Right lobe of liver (tissue), 6 donors: ENCODE measurements around the gene RNU11. TPM values are rescaled to one million over a fixed set of nuclear protein-coding genes. Genes with fewer than 3 reads are reported as not detected.
A peak's percentile ranks its signal among the peaks of the same experiment; 100 is the strongest.
"Not testable (repeated sequence)": the region's sequence is repeated elsewhere in the genome, so short reads cannot be mapped to it uniquely, and the experiment has no call there.

ENCODE experiments used
- ATAC-seq, 4 donors: fragments of 200-7000 bp; cut with Tn5 transposase; one replicate each; pipeline ENCODE4 v1.9.1; 2020; ENCODE audit warnings: mild to moderate bottlenecking in 4 of 4, moderate library complexity in 4 of 4
- DNase-seq, 3 donors: peaks; one replicate each; pipeline ENCODE4 v3.0.0-alpha.2; 2020
- H3K27ac ChIP-seq, 3 donors: fragments of 200-600 bp; one replicate each; pipeline ENCODE4 v1.8.0; 2022
- H3K27me3 ChIP-seq, 2 donors: fragments of 200-600 bp; one replicate each; pipeline ENCODE4 v1.8.0; 2022
- H3K36me3 ChIP-seq, 4 donors: fragments of 200-600 bp; sonication (generic) in 1 of 4; one replicate each; pipeline versions ENCODE4 v1.5.1 to v1.8.0; 2017 to 2022; ENCODE audit warnings: control low read depth in 1 of 4
- H3K4me1 ChIP-seq, 4 donors: fragments of 200-600 bp; sonication (generic) in 1 of 4; one replicate each; pipeline versions ENCODE4 v1.5.1 to v1.8.0; 2017 to 2022; ENCODE audit warnings: control low read depth in 1 of 4
- H3K4me3 ChIP-seq, 3 donors: fragments of 200-600 bp; one replicate each; pipeline ENCODE4 v1.8.0; 2022
- H3K9me3 ChIP-seq, 4 donors: fragments of 200-600 bp; sonication (generic) in 1 of 4; one replicate each; pipeline versions ENCODE4 v1.5.1 to v1.8.0; 2017 to 2022; ENCODE audit warnings: control low read depth in 1 of 4
- POLR2A ChIP-seq: fragments of 450-650 bp; IDR thresholded peaks from one replicate; pipeline ENCODE4 v1.6.1; 2017; ENCODE audit warnings: antibody characterized with exemption, mild to moderate bottlenecking
- WGBS: methylation state at CpG from one replicate; pipeline ENCODE4 v1.1.6; 2018; ENCODE audit warnings: low coverage, low lambda C conversion rate; ENCODE audit not compliant: insufficient coverage; ENCODE audit errors: missing lambda C conversion rate; 5-methylcytosine and 5-hydroxymethylcytosine counted together
- intact Hi-C, 2 donors: fragments of 100-400 bp; cut with DNase I; formaldehyde crosslinking; loops; one replicate each; pipeline versions ENCODE4 v1.11.2 to v1.14.1; 2022
- total RNA-seq, 6 experiments: library from RNA; depleted of rRNA in 2 of 6; stranded (reverse); fragments of >200 nt in 2 of 6; fragmentation: NEBNext Ultra II Directional in 3 of 6; extraction: Animal tissue kit (Norgen Biotek cat#: 25700) in 3 of 6; gene quantifications; one replicate each; pipeline versions ENCODE4 v1.1.0 to v1.2.4, GENCODE V29; 2016 to 2023
- TF ChIP-seq, protein P1 (sequence below), 4 donors: fragments of 200-600 bp in 3 of 4; fragments of 450-650 bp in 1 of 4; IDR thresholded peaks; one replicate each; pipeline versions ENCODE4 v1.5.1 to v1.8.0; 2016 to 2022; ENCODE audit warnings: antibody characterized with exemption in 4 of 4, mild to moderate bottlenecking in 2 of 4
- donor health status: DM: no; HTN: yes; CAD: no.
- donor health status: DM: no; HTN: no; CAD: no.
- donor health status: DM: no; HTN: no; CAD: no.
- donor health status: DM: no; HTN: yes; CAD: no.
- donor health status: DM: no; HTN: yes; CAD: no.

Gene RNU11
- total RNA-seq, 6 experiments from 2014 or later = not detected

DNA sequence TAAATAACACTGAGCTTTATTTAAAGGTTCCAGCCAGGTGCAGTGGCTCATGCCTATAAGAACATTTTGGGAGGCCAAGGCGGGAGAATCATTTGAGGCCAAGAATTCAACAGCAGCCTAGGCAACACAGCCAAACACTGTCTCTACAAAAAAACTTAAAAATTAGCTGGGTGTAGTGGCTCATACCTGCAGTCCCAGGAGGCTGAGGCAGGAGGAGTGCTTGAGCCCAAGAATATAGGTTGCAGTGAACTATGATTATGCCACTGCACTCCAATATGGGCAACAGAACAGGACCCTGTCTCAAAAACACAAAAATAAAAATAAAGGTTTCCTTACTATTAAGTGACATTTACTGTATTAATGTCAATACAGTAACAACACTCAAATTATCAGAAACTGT, 7.6 kb upstream of the RNU11 start:
- TF ChIP-seq, protein P1, sequence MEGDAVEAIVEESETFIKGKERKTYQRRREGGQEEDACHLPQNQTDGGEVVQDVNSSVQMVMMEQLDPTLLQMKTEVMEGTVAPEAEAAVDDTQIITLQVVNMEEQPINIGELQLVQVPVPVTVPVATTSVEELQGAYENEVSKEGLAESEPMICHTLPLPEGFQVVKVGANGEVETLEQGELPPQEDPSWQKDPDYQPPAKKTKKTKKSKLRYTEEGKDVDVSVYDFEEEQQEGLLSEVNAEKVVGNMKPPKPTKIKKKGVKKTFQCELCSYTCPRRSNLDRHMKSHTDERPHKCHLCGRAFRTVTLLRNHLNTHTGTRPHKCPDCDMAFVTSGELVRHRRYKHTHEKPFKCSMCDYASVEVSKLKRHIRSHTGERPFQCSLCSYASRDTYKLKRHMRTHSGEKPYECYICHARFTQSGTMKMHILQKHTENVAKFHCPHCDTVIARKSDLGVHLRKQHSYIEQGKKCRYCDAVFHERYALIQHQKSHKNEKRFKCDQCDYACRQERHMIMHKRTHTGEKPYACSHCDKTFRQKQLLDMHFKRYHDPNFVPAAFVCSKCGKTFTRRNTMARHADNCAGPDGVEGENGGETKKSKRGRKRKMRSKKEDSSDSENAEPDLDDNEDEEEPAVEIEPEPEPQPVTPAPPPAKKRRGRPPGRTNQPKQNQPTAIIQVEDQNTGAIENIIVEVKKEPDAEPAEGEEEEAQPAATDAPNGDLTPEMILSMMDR (IDR thresholded peaks at IDR 0.05) = no peak
- TF ChIP-seq POLR2A = no peak
- WGBS = 100% methylated on average over 1 of the region's 1 CpG
- no peaks in the 10 kb centered on the region for H3K36me3 ChIP-seq
- no peak overlapping the region for H3K4me3 ChIP-seq
- H3K4me1 ChIP-seq = peaks cover 0 to 21% (median 3%) of the 10 kb centered on the region in 4 donors
- no peak overlapping the region for H3K27ac ChIP-seq
- no peaks in the 10 kb centered on the region for H3K9me3 ChIP-seq
- H3K27me3 ChIP-seq = no peaks in the 10 kb centered on the region
- intact Hi-C loops = no loop called here
- no peak for ATAC-seq
- DNase-seq = no peak

DNA sequence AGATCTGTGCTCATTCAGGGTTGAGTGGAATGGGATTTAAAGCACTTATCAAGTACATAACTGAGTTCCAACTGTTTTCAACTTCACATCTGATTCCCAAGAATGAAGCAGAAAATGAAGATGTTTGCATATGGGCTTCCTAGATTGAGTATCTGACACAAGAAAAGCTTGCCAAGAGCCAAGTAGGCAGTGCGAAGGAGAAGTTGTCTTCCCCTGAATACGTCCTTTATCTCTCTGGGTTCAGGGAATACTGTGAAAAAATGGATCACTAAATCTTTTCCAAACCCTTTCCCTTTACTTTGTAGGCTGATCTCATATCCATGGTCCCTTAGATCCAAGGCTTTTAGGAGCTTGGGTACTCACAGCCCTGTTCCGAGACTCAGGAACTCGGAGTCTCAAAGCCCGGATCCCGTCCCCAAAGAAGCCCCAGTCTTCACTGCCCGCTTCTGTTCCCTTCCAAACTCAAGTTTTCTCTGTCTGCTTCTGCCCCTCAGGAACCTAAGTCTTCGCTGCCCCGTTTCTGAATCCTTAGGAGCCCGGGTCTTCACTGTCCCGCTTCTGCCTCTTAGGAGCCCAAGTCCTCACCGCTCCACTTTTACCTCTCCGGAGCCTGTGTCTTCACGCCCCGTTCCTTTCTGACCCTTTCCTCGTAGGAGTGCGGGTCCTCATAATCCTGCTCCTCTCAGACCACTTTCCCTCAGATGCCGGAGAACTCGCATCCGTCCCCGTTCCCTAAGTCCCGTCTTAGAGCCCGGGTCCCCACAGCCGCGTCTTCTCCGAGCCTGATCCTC, 6.1 kb upstream of the RNU11 start:
- intact Hi-C loops = no loop called here
- DNase-seq (peak in 1 of 3 donors; percentile 28), ATAC-seq (peak; percentile 9 to 49 (median 21))
- no peaks in the 10 kb centered on the region for H3K9me3 ChIP-seq
- TF ChIP-seq, protein P1 (IDR thresholded peaks at IDR 0.05) = no peak
- TF ChIP-seq POLR2A = no peak
- peaks cover 0 to 26% (median 3%) of the 10 kb centered on the region in 4 donors for H3K4me1 ChIP-seq
- WGBS = under 1% methylated on average over 26 of the region's 26 CpGs
- H3K4me3 ChIP-seq = peak overlapping the region; percentile 78 to 84 (median 83)
- H3K27me3 ChIP-seq = no peaks in the 10 kb centered on the region
- H3K27ac ChIP-seq = peak overlapping the region; percentile 45 to 82 (median 71)
- H3K36me3 ChIP-seq = no peaks in the 10 kb centered on the region

DNA sequence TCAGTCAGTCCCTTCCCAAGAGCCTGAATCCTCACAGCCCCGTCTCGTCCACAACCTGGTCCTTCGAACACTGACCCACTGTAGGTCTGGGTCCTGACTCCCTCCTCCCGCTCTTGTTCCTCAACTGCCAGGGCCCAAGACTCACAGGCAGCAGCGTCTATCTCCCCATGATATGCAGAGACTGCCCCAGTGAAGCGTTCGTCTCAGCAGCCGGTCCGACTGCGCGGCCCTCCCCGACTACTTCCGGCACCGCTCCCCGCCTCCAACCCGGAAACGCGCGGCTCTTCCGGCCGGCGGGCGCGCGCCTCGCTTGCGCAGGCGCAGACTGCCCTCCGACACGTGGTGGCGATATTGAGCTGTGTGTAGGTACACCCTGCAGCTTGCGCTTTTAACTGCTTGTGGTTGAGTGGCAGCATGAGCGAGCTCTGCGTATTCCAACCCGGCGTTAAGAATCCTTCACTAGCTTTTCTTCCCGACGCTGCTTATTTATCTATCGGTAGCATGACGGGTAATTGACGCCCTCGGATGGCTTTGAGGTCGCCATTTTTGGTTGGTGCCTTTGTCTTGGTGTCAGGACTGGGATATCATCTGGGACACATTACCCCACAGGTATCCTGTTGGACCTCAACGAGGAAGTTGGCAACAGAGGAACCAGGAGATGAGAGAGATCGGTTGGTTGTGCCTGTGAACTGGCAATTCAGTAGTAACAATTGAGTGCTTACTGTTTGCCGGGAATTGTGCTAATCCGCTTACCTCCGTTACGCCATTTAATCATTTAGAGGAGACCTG, 5.4 kb upstream of the RNU11 start, which contains the start of gene TAF12:
TAF12 (minus strand) TSS at position 221 of the 789 bp plus-strand sequence. CDS start 20,986 bp downstream, outside the sequence.
- ATAC-seq = peak; percentile 88 to 96 (median 92)
- peak within 1 kb of the TSS; percentile 78 to 84 (median 83) for H3K4me3 ChIP-seq
- WGBS = 0% methylated on average over 27 of the region's 49 CpGs
- H3K4me1 ChIP-seq = peaks cover 0 to 33% (median 6%) of the 10 kb centered on the region in 4 donors
- no peaks in the 10 kb centered on the region for H3K36me3 ChIP-seq
- H3K27me3 ChIP-seq = no peaks in the 10 kb centered on the region
- peak; percentile 98 for TF ChIP-seq POLR2A
- TF ChIP-seq, protein P1 (IDR thresholded peaks at IDR 0.05) = peak; percentile 19 to 55 (median 30)
- peak; percentile 93 to 95 (median 94) for DNase-seq
- peak within 1 kb of the TSS; percentile 45 to 82 (median 71) for H3K27ac ChIP-seq
- H3K9me3 ChIP-seq = no peaks in the 10 kb centered on the region
- intact Hi-C loops = no loop called here

DNA sequence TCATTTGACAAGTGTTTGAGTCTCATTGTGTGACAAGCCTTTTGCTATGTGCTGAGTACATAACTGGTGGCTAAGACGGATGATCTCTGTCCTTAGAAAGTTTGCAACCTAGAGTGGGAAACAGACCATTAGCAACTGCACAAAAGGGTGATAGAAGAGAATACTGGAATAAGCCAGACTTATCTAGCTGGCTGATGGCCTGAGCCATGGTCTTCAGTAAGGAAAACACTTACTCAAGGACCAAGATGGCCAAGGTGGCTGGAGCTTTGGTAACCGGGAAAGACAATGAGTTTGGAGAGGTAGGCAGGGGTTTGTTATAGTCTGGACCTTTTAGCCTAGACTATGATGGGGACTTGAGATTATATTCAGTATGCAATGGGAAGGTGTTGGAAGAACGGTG, 3.9 kb upstream of the RNU11 start:
- intact Hi-C loops = no loop called here
- peak overlapping the region in 1 of 3 donors; percentile 71 for H3K27ac ChIP-seq

DNA sequence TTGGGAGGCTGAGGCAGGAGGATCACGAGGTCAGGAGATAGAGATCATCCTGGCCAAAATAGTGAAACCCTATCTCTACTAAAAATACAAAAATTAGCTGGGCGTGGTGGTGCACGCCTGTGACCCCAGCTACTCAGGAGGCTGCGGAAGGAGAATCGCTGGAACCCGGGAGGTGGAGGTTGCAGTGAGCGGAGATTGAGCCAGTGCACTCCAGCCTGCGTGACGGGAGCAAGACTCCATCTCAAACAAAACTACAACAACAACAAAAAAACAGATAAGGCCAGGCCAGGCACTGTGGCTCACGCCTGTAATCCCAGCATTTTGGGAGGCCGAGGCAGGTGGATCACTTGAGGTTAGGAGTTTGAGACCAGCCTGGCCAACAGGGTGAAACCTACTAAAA, 3.0 kb upstream of the RNU11 start:
- H3K4me1 ChIP-seq = peaks cover 0 to 37% (median 6%) of the 10 kb centered on the region in 4 donors
- H3K9me3 ChIP-seq, intact Hi-C loops, ATAC-seq, H3K4me3 ChIP-seq, DNase-seq, H3K36me3 ChIP-seq, H3K27me3 ChIP-seq, H3K27ac ChIP-seq: not testable (repeated sequence)
- 99% methylated on average over 10 of the region's 11 CpGs for WGBS

More for the DNA sequence above, 3.9 kb upstream of the RNU11 start:
- H3K27me3 ChIP-seq = no peaks in the 10 kb centered on the region
- H3K36me3 ChIP-seq = no peaks in the 10 kb centered on the region
- 83% methylated on average over 2 of the region's 3 CpGs for WGBS
- H3K4me3 ChIP-seq = no peak overlapping the region
- TF ChIP-seq, protein P1 (IDR thresholded peaks at IDR 0.05) = no peak
- TF ChIP-seq POLR2A = no peak
- no peak for ATAC-seq
- H3K9me3 ChIP-seq = no peaks in the 10 kb centered on the region
- H3K4me1 ChIP-seq = peaks cover 0 to 33% (median 6%) of the 10 kb centered on the region in 4 donors
- DNase-seq = no peak
